ENCODE measurements around the gene CHST12.
A peak's percentile ranks its signal among the peaks of the same experiment; 100 is the strongest.
"Not testable (repeated sequence)": the region's sequence is repeated elsewhere in the genome, so short reads cannot be mapped to it uniquely, and the experiment has no call there.

The CHST12 gene

DNA sequence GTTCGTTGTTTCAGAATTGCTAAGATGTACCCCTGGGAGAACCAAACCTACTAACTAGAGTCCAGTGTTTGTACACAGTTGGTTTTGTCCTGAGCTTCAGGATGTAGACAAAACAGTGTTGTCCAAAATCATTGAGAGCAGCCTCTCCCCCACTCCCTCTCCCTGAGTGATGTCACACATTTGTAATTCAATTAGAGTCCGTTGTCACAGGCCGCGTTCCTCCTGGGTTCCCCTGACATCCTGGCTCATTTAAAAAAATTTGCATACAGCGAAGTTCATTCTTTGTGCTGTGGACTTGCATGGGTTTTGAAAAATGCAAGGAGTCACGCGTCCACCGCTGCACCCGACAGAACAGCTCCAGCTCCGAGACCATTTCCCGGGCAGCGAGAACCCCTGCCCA is 62.5 kb downstream of the CHST12 start:
- peak; percentile 72 for DNase-seq

GRCh38 chr7:2466675-2467074 is 63.3 kb downstream of the CHST12 start:
- no peak for DNase-seq

GRCh38 chr7:2468227-2468626 is 64.8 kb downstream of the CHST12 start:
- DNase-seq = no peak

DNA sequence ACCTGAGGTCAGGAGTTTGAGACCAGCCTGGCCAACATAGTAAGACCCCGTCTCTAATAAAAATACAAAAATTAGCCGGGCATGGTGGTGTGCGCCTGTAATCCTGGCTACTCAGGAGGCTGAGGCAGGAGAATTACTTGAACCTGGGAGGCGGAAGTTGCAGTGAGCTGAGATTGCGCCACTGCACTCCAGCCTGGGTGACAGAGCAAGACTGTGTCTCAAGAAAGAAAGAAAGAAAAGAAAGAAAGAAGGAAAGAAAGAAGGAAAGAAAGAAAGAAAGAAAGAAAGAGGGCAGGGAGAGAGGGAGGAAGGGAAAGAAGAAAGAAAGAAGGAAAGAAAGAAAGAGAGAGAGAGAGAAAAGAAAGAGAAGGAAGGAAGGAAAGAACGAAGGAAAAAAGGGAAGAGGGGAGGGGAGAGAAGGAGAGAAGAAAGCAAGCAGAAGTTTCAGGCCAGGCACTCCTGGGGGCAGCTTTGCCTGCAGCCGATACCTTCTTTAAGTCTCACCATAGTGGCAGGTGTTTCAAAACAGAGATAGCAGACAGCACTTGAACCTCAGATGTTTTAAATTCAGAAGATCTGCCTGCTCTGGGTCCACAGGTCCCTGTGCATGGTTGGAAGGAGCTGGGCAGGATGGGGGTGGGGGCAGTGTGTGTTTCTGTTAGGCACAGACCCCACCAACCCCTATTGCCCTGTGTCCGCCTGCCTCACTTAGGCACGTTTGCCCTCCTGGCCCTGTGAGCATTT is 66.2 kb downstream of the CHST12 start:
- not testable (repeated sequence) for DNase-seq

DNA sequence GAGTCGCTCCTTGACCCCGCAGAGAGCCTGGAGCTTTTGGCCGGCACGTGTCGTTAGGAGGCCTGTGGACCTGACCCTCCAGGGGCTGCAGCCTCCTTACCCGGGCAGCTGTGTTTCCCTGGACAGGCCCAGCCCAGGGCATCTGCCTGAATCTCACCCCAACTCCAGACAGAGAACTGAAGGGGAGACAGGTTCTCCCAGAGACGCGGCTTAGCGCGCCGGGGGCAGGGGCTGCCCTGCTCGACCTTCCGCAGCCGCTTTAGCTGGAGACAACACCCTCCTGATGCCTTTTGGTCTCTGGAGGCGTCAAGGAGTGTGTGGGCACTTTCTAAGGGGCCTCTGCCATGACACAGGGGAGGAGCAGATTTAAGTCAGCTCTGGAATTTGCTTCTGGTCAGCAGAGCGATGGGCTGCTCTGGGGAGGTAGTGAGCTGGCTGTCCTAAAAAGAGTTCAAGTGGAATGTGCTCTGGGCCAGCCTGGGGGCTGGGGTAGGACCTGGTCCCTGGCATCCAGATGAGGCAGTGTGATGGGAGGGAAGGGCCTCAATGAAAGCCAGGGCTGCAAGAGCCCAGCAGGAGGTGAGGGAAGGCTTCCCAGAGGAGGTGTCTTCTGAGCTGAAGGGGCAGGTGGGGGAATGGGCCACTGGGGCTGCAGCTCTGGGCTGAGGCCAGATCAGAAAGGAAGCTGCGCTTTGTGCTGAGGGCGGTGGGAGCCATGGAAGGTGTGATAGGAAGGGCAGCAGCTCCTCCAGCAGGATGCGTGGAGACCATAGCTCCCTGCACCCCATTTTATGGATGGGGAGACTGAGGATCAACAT is 67.0 kb downstream of the CHST12 start:
- DNase-seq = no peak

DNA sequence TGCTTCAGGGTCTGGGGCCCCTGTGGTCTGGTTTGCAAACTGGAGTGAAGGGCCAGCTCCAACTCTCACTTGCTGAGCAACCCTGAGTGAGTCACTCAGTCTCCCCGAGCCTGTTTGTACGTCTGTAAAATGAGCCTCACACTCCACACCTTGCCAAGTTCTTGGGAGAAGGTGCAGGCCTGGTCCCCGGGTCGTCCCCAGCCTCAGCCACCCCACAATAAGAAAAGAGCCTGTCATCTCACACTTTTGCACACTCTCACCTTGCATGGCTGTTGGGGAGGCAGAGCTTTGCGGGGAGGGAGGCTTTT is 67.6 kb downstream of the CHST12 start:
- no peak for DNase-seq

GRCh38 chr7:2471396-2471795 is 68.0 kb downstream of the CHST12 start:
- DNase-seq = no peak

- no peak for DNase-seq
Observed at GRCh38 chr7:2472739-2473138, 69.3 kb downstream of the CHST12 start.

DNA sequence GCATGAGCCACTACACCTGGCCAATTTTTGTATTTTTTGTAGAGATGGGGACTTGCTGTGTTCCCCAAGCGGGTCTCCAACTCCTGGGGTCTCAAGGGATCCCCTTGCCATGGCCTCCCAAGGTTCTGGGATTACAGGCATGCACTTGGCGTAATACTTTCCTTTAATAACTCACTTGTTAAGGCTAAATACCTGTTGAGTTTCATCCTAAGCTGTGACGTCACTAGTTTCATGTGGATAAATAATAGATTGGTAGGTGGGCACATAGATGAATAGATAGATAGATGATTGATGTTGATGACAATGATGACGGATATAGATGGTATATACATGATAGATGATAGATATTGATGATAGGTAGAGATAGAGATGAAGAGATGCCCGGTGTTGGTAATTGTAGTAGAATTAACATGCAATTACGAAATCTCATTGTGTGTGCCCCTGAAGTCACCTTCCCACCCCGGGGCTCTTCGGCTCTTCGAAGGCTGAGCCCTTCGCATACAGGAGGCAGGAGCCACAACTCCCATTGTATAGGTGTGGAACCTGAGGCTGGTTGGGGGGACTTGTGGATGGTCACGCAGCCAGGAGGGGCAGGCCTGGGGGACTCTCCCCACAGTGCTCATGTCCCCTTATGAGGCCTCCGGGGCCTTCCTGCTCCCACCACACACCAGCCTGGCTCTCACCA is 70.2 kb downstream of the CHST12 start:
- no peak for DNase-seq

GRCh38 chr7:2474224-2474623 is 70.8 kb downstream of the CHST12 start:
- DNase-seq = no peak

- DNase-seq = no peak
Observed at GRCh38 chr7:2474813-2475677, 71.6 kb downstream of the CHST12 start.

- DNase-seq = no peak
Observed at GRCh38 chr7:2475678-2476015, 72.2 kb downstream of the CHST12 start.

DNA sequence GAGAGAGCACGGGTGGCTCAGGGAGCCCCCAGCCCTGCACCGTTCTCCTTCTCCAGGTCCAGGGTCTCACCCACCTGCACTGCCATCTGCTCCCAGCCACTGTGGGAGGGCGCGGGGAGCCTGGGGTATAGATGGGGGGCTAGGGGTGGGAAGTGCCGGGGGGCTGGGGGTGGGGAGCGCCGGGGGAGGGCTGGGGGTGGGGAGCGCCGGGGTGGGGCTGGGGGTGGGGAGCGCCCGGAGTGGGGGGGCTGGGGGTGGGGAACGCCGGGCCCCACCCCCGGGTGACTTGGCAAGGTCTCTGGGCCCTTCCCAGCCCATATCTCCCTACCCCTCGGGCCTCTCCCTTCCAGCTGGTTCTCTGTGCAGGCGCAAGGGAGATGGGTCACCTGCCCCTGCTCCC is 72.9 kb downstream of the CHST12 start, which contains the start of gene GRIFIN:
GRIFIN (minus strand) TSS at position 101 of the 400 bp plus-strand sequence; CDS start at position 86, 15 bp downstream.
- DNase-seq = no peak

- no peak for DNase-seq
Observed at GRCh38 chr7:2476776-2477446, 73.5 kb downstream of the CHST12 start.

DNA sequence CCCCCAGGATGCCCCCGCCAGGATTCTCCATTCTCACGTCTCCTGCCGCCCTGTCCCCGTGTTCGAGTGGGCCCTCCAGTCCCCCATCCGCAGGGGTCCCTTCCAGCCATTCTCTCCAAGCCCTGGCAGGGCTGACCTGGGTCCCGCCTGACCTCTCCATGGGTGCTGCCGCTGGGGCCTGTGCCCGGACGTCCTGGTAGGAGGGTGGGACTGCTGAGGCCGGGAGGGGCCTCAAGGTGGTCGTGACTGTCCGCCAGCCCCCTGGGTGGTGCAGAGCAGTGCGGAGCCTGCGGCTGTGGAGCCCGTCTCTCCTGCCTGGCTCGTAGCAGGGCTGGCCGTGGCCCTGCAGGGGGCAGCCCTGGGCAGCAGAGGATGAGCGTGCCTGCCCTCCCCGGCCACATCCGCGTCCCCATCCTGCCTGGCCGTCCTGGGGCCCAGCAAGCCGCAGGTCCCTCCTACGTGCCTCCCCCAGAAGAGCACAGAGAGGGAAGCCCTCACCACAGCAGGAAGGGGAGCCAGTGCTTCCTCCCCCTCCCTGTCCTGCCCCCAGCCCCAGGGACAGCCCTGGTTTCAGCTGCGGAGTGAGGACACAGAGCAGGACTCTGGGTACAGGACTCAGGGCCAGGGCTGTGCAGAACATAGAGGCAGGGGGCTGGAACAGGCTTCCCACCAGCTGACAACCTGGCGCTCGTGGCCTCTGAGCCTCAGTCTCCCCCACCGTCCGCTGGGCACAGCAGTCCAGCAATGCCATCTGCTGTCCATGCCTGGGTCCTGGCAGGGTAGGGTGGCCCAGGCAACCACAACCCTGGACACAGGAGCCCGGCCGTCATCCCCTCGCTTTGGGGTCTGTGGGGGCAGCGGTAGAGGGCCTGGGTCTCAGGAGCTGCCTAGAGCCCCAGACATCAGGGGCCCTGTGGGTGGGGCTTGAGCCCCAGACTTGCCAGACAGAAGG is 74.3 kb downstream of the CHST12 start:
- DNase-seq = peak; percentile 54

DNA sequence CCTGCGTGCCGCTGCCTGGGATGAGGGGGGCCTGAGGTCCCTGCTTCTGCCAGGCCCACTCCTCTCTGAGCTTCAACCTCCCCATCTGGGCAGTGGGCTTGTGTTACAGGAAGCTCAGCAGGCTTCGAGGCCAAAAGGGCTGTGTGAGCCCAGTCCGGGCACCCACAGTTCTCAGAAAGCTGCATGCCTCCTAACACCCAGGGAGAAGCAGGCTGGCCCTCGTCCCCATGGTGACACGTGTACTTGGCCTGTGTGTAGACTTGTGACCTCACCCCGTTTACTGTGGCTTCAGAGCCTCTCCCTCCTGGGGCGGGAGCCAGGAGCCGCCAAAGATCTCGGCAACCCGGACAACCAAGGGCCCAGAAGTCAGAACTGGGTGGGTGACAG is 75.0 kb downstream of the CHST12 start:
- peak; percentile 36 for DNase-seq

DNA sequence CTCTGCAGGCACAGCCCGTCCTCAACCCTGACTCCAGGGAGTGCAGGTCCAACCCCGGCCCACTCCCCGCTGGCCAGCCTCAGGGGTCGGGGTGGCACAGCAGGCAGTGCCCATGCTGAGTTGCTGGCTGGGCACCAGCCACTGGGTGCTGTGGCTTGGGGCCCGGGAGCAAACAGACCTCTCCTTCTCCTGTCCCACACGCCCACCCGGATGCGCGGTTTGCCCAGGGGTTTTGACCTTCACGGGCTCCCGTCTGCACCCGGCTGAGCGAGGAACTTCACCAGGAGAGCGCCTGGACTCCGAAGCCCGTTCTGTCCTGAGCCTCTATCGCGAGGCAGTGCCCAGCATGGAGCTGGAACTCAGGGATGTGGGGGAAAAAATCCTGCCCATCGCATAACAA is 75.4 kb downstream of the CHST12 start:
- no peak for DNase-seq

- DNase-seq = no peak
Observed at GRCh38 chr7:2479276-2480069, 76.1 kb downstream of the CHST12 start.

DNA sequence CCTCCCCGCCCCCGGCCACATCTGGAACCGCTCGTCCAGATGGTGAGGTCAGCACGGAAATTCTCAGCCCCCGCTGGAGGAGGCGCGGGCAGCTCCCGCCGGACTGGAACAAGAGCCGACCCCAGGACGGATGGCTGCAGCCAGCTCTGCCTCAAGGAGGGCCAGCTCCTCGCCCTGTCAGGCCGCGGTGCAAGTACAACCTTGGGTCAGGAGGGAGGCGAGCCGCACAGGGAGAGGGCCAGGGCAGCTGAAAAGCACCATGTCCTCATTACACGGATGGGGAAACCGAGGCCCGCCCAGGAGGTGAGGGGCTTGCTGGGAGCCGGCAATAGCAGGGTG is 76.6 kb downstream of the CHST12 start:
- DNase-seq = no peak

DNA sequence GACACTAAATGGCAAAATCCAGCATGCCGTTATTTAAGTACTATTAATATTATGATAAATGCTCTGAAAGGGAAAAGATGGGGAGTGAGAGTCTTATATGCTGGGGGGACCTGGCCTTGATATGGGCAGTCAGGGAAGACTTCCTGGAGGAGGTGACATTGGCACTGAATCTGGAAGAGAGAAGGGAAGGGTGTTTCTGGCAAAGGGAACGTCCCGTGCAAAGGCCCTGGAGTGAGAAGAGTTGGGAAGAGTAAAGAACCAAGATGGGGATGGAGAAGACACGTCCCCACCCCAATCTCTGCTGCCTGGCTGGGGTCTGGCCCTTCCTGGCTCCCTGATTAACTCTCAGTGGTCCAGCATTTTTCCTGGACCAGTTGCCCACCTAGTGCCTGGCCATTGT is 77.8 kb downstream of the CHST12 start:
- no peak for DNase-seq

All from midbrain (tissue), 1 donor.